Esophagus (tissue), 2 donors: ENCODE results near the gene KRTAP10-1. TPM values are rescaled to one million over a fixed set of nuclear protein-coding genes. Genes with fewer than 3 reads are reported as not detected.

ENCODE experiments used
- H3K27ac ChIP-seq, 2 donors: one replicate each; pipeline ENCODE4 v1.5.1; 2013; ENCODE audit warnings: low read depth in 2 of 2, mild to moderate bottlenecking in 2 of 2, inconsistent platforms in 1 of 2, low read length in 1 of 2, moderate library complexity in 1 of 2
- H3K27me3 ChIP-seq, 2 donors: one replicate each; pipeline ENCODE4 v1.6.1; 2013; ENCODE audit warnings: low read length in 2 of 2, control low read depth in 1 of 2, mild to moderate bottlenecking in 1 of 2; ENCODE audit not compliant: insufficient read depth in 2 of 2, control insufficient read depth in 1 of 2
- H3K36me3 ChIP-seq, 2 donors: one replicate each; pipeline ENCODE4 v1.6.1; 2013; ENCODE audit warnings: low read length in 1 of 2; ENCODE audit not compliant: control insufficient read depth in 2 of 2, insufficient read depth in 2 of 2
- H3K4me1 ChIP-seq, 2 donors: one replicate each; pipeline ENCODE4 v1.6.1; 2013; ENCODE audit warnings: low read length in 1 of 2; ENCODE audit not compliant: control insufficient read depth in 2 of 2, insufficient read depth in 2 of 2
- H3K4me3 ChIP-seq, 2 donors: one replicate each; pipeline ENCODE4 v1.5.1; 2013; ENCODE audit warnings: low read length in 2 of 2, mild to moderate bottlenecking in 2 of 2, low read depth in 1 of 2, moderate library complexity in 1 of 2
- H3K9me3 ChIP-seq, 2 donors: one replicate each; pipeline ENCODE4 v1.6.1; 2013; ENCODE audit warnings: mild to moderate bottlenecking in 2 of 2, low read depth in 1 of 2, low read length in 1 of 2, moderate library complexity in 1 of 2; ENCODE audit not compliant: control insufficient read depth in 2 of 2, insufficient read depth in 1 of 2
- WGBS, 2 donors: extraction: QIAGEN DNeasy Blood & Tissue Kit; methylation state at CpG; one replicate each; pipeline ENCODE4 v1.1.7; 2013; 5-methylcytosine and 5-hydroxymethylcytosine counted together
- polyA plus RNA-seq, 2 donors: library from polyadenylated mRNA; stranded (reverse); fragments of 200-250 nt; gene quantifications; one replicate each; pipeline ENCODE4 v1.2.3, GENCODE V29; 2013
- donor health status: healthy with polysubstance abuse.
- donor health status: Bipolar disorder and iron deficiency.

Gene KRTAP10-1
- polyA plus RNA-seq, 2 donors: not detected

DNA sequence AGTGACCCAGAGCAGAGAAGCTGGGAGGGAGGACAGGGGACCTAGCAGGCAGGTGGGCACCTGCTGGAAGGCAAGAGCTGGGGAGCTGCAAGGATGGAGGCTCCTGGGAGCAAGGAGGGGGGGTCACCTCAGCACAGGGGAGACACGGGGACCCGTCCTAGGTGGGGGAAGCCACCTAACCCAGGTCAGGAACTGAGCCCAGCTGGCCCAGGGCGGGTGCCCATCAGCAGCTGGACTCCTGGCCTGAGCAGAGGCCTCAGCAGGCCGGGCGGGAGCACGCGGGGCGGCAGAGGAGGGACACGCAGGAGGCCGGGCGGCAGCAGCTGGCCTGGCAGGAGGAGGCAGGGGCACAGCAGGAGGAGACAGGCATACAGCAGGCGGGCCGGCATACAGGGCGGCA is 949 bp downstream of the KRTAP10-1 start:
- Histone ChIP-seq H3K4me1 (no peaks in the 10 kb centered on the region), H3K4me3 (no peak overlapping the region), H3K27me3 (no peaks in the 10 kb centered on the region), H3K27ac (no peak overlapping the region), H3K9me3 (no peaks in the 10 kb centered on the region), H3K36me3 (no peaks in the 10 kb centered on the region)
- WGBS, 2 donors: 75 to 84% methylated on average over 14 of the region's 14 CpGs

DNA sequence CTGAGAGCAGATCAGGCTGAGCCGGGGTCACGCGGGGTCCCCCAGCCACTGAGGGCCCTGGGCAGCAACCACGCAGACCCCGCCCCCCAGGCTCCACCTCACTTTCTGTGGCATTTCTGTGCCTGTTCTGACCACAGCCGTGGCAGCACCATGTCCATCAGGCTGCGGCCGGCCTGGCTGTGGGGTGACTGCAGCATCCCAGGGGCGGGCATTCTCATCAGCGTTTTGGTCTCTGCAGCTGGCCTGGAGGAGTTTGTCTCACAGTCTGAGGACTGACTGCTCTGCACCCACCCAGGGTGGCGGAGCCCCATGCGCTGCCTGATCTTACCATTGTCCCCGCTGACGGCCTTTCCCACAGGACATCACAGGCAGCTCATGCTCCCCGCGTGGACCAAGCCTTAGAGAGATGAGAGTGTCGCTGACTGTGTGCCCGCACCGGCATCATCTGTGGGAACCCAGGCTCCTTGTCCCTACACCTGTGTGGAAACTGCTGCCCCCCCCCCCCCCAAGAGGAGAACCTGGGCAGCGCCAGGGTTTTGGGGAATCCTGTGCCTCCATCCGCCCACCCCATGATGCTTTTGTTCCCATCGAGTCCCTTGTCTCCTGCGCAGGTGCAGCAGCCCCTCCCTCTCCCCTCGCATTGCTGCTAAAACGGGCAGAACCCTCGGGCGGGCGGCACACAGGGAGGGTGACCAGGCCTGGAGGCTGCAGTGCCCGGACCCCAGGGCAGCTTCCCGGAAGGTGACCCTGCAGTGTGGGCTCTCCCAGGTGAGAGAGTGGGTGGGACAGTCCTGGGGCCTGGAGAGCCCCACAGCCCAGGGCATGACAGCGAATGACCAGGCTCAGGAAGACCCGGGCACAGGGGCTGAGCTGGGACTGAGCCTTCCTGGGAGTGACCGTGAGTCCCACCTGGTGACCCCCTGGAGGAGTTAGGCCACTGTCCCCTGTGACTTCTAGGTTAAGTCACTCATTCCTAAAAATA is 1.8 kb downstream of the KRTAP10-1 start:
- Histone ChIP-seq H3K36me3 (no peaks in the 10 kb centered on the region), H3K27ac (no peak overlapping the region), H3K4me3 (no peak overlapping the region), H3K27me3 (no peaks in the 10 kb centered on the region), H3K9me3 (no peaks in the 10 kb centered on the region), H3K4me1 (no peaks in the 10 kb centered on the region)
- 91 to 92% methylated on average over 33 of the region's 33 CpGs for WGBS, 2 donors

DNA sequence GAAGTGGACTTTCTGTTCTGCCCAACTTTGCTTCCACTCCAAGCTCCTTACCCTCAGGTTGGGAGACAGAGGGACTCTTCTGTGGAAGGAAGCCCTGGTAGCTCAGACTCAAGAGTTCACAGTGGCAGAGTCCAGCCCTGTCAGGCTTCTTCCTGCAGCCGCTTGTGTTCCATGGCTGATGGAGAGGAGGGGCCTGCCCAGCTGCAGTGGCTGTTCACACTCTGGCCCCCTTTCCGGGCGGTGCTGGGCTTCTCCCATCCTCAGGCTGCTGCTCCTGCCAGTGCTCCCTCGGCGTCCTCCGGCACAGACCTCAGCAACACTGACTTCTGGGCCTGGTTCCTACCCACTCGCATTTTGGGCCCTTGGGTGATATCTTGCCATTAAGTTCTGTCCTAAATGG is 4.0 kb downstream of the KRTAP10-1 start:
- WGBS, 2 donors: 63 to 69% methylated on average over 7 of the region's 7 CpGs

DNA sequence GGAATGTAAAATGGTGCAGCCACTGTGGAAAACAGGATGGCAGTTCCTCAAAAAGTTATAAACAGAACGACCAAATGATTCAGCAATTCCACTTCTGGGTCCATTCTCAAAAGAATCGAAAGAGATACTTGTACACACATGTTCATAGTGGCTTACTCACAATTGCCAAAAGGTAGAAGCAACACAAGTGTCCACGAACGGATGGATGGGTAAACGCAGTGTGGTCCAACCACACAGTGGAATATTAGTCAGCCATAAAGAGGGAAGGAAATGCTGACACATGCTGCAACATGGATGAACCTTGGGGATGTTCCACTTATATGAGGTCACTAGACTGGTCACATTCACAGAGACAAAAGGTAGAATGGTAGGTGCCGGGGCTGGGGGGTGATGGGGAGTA is 5.3 kb downstream of the KRTAP10-1 start:
- Histone ChIP-seq H3K27ac (no peak overlapping the region), H3K4me1 (no peaks in the 10 kb centered on the region), H3K36me3 (no peaks in the 10 kb centered on the region), H3K4me3 (no peak overlapping the region), H3K9me3 (no peaks in the 10 kb centered on the region), H3K27me3 (no peaks in the 10 kb centered on the region)
- WGBS, 2 donors: 69 to 71% methylated on average over 6 of the region's 6 CpGs

More for the DNA sequence above, 4.0 kb downstream of the KRTAP10-1 start:
- no peak overlapping the region for H3K4me3 ChIP-seq
- no peaks in the 10 kb centered on the region for H3K9me3 ChIP-seq
- H3K27me3 ChIP-seq: no peaks in the 10 kb centered on the region
- no peak overlapping the region for H3K27ac ChIP-seq
- no peaks in the 10 kb centered on the region for H3K36me3 ChIP-seq
- H3K4me1 ChIP-seq: no peaks in the 10 kb centered on the region

DNA sequence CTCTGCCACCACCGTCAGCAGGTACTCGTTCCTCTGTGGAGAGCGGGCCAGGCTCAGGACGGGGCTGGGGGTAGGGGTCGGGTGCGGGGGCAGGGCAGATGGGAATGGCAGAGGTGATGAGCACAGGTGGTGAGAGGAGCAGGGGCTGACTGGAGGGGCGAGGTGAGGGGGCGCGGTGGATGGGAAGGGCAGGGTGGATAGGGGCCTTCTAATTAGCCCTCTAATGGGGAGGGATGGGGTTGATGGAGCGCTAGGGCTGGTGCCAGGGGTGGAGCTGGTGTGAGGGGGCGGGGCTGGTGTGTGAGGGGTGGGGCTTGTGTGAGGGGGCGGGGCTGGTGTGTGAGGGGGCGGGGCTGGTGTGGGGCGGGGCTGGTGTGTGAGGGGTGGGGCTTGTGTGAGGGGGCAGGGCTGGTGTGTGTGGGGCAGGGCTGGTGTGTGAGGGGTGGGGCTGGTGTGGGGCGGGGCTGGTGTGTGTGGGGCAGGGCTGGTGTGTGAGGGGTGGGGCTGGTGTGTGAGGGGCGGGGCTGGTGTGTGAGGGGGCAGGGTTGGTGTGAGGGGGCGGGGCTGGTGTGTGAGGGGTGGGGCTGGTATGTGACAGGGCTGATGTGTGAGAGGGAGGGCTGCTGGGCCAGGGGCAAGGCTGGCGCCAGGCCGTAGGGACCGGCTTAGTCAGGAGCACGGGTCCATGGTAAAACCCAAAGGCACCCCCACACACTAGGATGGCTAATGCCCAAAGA is 5.9 kb downstream of the KRTAP10-1 start:
- Histone ChIP-seq H3K4me3 (no peak overlapping the region), H3K27ac (no peak overlapping the region), H3K27me3 (no peaks in the 10 kb centered on the region), H3K4me1 (no peaks in the 10 kb centered on the region), H3K36me3 (no peaks in the 10 kb centered on the region), H3K9me3 (no peaks in the 10 kb centered on the region)
- WGBS, 2 donors: 84 to 88% methylated on average over 17 to 21 of the region's 21 CpGs

DNA sequence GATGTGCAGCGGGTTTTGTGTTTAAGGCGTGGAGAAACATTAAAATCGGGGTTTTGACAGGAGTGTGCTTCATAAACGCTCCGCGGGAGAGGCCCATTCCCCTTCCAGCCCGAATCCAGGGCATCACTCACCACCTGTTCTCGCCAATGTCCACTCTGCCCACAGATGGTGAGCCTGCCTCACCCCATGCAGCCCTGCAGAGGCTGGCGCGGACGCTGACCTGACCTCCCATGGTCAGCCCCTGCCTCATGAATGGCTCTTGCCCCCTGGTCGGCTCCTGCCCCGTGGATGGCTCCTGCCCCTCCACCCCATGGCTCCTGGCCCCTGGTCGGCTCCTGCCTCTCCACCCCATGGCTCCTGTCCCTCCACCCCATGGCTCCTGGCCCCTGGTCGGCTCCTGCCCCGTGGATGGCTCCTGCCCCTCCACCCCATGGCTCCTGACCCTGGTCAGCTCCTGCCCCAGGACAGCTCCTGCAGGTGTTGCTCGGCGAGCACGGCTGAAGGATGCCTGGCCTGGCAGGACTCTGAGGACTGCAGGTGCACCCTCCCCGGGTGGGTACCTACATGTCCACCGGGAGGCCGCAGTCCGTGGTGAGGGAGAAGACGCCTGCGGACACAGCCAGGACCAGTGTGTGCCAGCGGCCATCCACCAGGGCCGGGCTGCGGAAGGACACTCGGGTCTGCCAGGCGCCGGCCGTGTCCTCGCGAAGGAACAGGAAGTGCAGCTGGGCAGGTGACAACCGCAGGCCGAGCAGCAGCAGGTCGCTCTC is 6.7 kb downstream of the KRTAP10-1 start:
- Histone ChIP-seq H3K27ac (no peak overlapping the region), H3K9me3 (no peaks in the 10 kb centered on the region), H3K4me3 (no peak overlapping the region), H3K4me1 (no peaks in the 10 kb centered on the region), H3K27me3 (no peaks in the 10 kb centered on the region), H3K36me3 (no peaks in the 10 kb centered on the region)
- 90 to 93% methylated on average over 37 of the region's 37 CpGs for WGBS, 2 donors

DNA sequence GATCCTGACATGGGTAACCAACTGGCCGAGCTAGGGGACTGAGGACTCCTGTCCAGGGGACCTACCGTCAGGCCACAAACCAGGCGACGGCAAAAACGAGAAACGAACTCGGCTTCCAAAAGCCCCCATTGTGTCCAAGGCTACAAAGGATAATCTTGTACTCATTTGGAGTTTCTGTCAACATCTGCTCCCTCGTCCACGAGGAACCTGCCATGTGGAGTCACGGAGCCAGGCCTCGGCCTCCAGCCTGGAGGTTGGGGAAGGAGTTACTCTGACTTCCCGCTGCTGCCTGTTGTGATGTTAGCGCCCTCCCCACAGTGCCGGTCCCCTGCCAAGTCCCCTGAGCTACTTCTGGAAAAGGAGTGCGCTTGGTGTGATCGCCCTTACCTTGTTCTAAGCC is 7.3 kb downstream of the KRTAP10-1 start:
- WGBS, 2 donors: 89 to 93% methylated on average over 16 of the region's 16 CpGs
- no peaks in the 10 kb centered on the region for H3K9me3 ChIP-seq

DNA sequence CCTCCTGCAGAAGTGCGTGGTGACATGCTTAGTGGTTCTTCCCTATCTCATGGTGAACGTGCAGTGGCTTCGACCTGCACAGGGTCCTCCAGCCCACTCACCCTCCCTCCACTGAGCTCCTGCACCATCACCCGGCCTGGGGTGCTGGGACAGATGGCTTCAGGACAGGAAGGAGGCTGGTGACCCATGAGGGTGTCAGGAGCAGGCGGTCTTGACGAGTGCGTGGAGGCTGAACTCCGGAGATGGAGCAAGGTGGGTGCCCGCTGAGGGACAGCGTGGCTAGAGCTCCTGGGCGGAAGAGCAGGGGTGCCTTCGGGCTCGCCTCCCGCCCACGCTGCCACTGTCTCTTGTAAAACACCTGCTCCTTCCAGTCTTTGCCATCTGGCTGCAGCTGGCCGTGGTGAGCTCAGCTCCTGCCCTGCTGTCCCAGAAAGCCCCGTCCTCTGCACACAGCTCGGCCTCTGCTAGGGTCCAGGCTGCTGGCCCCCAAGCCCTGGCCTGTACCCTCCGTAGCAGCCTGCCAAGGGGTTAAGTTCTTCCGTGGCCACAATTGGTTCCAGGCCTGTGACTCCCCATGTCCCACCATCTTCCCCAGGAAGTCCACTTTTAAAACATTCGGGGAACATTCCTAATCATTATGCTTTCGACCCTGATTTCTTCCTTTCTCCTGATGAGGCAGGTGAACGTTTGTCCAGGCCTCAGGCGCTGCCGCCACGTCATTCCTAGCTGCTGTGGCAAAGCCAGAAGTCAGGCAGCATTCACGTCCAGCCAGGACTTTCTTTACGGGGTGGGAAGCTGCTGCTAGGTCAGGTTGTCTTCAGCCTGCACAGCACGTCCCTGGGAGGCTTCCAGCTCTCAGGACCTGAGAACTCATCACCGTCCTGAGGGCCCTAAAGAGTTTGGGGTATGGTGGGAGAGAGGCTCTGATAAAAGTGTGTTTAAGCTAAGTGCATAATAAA is 8.1 kb downstream of the KRTAP10-1 start:
- H3K4me1 ChIP-seq: no peaks in the 10 kb centered on the region
- H3K27me3 ChIP-seq: no peaks in the 10 kb centered on the region
- no peak overlapping the region for H3K4me3 ChIP-seq
- 72 to 74% methylated on average over 30 of the region's 30 CpGs for WGBS, 2 donors
- no peaks in the 10 kb centered on the region for H3K36me3 ChIP-seq
- no peaks in the 10 kb centered on the region for H3K9me3 ChIP-seq
- H3K27ac ChIP-seq: no peak overlapping the region

More for the DNA sequence above, 7.3 kb downstream of the KRTAP10-1 start:
- Histone ChIP-seq H3K27ac (no peak overlapping the region), H3K27me3 (no peaks in the 10 kb centered on the region), H3K36me3 (no peaks in the 10 kb centered on the region), H3K4me3 (no peak overlapping the region), H3K4me1 (no peaks in the 10 kb centered on the region)
